GM12891 (cell line): Measurements from ENCODE around the gene SHCBP1L.

Experiments
- DNase-seq: peaks from one replicate; pipeline ENCODE4 v3.0.0; 2011; ENCODE audit warnings: low spot score; ENCODE audit not compliant: insufficient read length
- FAIRE-seq: peaks from 2 replicates; lab custom pipeline; 2011; peaks lifted over from hg19 to GRCh38; lab: Jason Lieb, UNC
- PAX5 ChIP-seq: IDR thresholded peaks from 2 replicates; pipeline ENCODE4 v1.6.1; 2011; ENCODE audit warnings: low read length, moderate library complexity, mild to moderate bottlenecking; ENCODE audit not compliant: insufficient read depth, severe bottlenecking
- POLR2A ChIP-seq: IDR thresholded peaks from 2 replicates; pipeline ENCODE4 v1.6.1; 2011; ENCODE audit warnings: low read depth, low read length, control low read depth
- POLR2AphosphoS5 ChIP-seq: IDR thresholded peaks from 2 replicates; pipeline ENCODE4 v1.6.1; 2011; ENCODE audit warnings: low read depth, low read length, control low read depth
- POU2F2 ChIP-seq: IDR thresholded peaks from 2 replicates; pipeline ENCODE4 v1.6.1; 2011; ENCODE audit warnings: low read depth, mild to moderate bottlenecking, control low read depth, low read length, moderate library complexity
- SPI1 ChIP-seq: IDR thresholded peaks from 2 replicates; pipeline ENCODE4 v1.6.1; 2011; ENCODE audit warnings: low read depth, low read length, control low read depth
- TAF1 ChIP-seq: IDR thresholded peaks from 2 replicates; pipeline ENCODE4 v1.6.1; 2011; ENCODE audit warnings: low read depth, low read length, control low read depth

The SHCBP1L gene

GRCh38 chr1:182872881-182873280, 80.1 kb downstream of the SHCBP1L start:
- FAIRE-seq = no peak
- no peak for DNase-seq
- TF ChIP-seq POLR2AphosphoS5 (no peak), POU2F2 (no peak), SPI1 (no peak), TAF1 (no peak), PAX5 (no peak), POLR2A (no peak; the same call in 1 of the 2 replicates)

GRCh38 chr1:182869241-182869666, 83.7 kb downstream of the SHCBP1L start:
- FAIRE-seq = no peak
- DNase-seq = no peak
- TF ChIP-seq PAX5 (no peak), POLR2AphosphoS5 (peak; percentile 35; the same call in 1 of the 2 replicates)

DNA sequence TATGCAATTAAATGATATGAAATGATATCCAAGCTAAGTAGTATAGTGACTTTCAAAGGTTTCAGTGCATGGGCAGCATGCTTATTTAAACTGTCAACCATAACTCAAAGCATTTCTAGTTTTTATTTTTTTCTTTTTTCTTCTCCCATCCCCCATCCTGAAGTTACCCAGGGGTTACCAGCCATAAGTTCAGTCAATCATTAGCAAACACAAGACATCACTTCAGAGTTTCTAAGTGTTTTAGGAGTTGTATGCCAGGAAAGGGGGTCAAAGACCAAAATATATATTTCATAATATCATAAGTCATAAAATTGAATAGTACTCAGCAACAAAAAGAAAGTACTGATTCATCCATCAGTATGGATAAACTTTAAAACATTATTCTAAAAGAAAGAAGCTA, 85.1 kb downstream of the SHCBP1L start:
- no peak for FAIRE-seq
- TF ChIP-seq POLR2AphosphoS5 = no peak
- TF ChIP-seq TAF1 = no peak
- TF ChIP-seq POU2F2 = no peak
- no peak for TF ChIP-seq PAX5
- TF ChIP-seq POLR2A = no peak
- no peak for TF ChIP-seq SPI1

DNA sequence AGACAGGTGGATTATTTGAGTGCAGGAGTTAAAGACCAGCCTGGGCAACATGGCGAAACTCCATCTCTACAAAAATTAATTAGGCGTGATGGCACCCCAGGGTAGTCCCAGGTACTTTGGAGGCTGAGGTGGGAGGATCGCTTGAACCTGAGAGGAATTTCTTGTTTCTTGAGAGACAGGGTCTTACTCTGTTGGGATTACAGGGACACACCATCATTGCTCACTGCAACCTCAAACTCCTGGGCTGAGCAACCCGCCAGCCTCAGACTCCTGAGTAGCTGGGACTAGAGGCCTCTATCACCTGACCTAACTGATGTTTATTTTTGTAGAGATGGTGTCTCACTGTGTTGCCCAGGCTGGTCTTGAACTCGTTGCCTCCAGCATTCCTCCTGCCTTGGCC, 89.0 kb downstream of the SHCBP1L start:
- DNase-seq (no peak), FAIRE-seq (no peak)
- TF ChIP-seq POLR2AphosphoS5 (peak; percentile 36; the same call in 1 of the 2 replicates), POLR2A (no peak), TAF1 (no peak), PAX5 (no peak), POU2F2 (no peak), SPI1 (no peak)

More for the DNA sequence above, 85.1 kb downstream of the SHCBP1L start:
- no peak for DNase-seq

GRCh38 chr1:182862827-182863226, 90.1 kb downstream of the SHCBP1L start:
- FAIRE-seq = no peak
- TF ChIP-seq PAX5 = no peak
- no peak for TF ChIP-seq SPI1
- no peak for TF ChIP-seq POU2F2
- no peak for TF ChIP-seq POLR2AphosphoS5
- TF ChIP-seq POLR2A = no peak
- TF ChIP-seq TAF1 = no peak
- no peak for DNase-seq

GRCh38 chr1:182861994-182862393, 91.0 kb downstream of the SHCBP1L start:
- TF ChIP-seq PAX5 (no peak), TAF1 (no peak), POLR2A (no peak)
- no peak for DNase-seq
- no peak for FAIRE-seq

DNA sequence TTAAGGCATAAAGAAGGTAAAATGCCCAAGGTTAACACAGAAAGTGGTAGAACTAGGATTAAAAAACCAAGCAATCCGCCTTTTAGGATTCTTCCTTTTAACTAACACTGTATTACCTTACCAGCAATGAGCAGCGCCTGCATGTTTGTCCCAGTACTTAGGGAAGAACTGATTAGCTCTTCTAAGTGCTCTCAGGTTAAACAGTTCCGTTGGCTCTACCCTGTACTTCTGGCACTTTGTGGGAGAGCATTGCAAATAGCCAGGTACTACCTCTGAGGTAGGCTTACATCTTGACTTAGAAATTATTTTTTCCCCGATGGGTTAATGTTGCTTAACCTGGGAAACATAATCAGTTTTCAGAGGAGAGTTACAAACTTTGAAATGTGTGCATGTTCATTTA, 92.3 kb downstream of the SHCBP1L start:
- TF ChIP-seq POLR2A (no peak), POLR2AphosphoS5 (no peak), POU2F2 (no peak), PAX5 (no peak), SPI1 (no peak), TAF1 (no peak)
- FAIRE-seq (no peak), DNase-seq (no peak)

GRCh38 chr1:182857212-182857611, 95.8 kb downstream of the SHCBP1L start:
- TF ChIP-seq TAF1 = no peak
- no peak for TF ChIP-seq PAX5
- no peak for TF ChIP-seq SPI1
- no peak for TF ChIP-seq POLR2AphosphoS5
- no peak for TF ChIP-seq POU2F2
- no peak for TF ChIP-seq POLR2A
- DNase-seq (no peak), FAIRE-seq (no peak)

DNA sequence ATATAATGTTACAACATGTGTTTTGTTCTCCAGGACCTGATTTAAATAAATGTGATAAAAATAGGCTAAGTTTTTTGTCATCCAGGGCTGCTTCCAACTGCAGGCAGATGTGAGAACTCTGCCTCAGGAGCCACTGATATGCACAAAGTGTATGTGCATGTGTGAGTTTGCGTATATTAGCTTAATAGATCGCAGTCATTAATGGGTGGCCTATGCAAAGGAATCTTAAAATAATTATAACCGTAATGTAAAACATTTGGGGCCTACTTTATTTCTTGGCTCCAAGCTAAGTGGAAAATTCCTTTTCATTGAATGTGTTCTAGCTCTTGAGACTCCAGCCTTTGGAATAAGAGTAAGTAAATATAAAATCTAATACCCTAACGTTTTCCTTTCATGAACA, 97.1 kb downstream of the SHCBP1L start:
- DNase-seq (no peak), FAIRE-seq (no peak)
- TF ChIP-seq POLR2AphosphoS5 (no peak), PAX5 (no peak), SPI1 (no peak), TAF1 (no peak), POLR2A (no peak), POU2F2 (no peak)

GRCh38 chr1:182851825-182852224, 101.1 kb downstream of the SHCBP1L start:
- TF ChIP-seq POLR2A (no peak), POLR2AphosphoS5 (no peak), TAF1 (no peak)
- FAIRE-seq (no peak), DNase-seq (no peak)

GRCh38 chr1:182850319-182850718, 102.6 kb downstream of the SHCBP1L start:
- TF ChIP-seq POLR2AphosphoS5 (no peak), POU2F2 (no peak), SPI1 (no peak), POLR2A (no peak), TAF1 (no peak), PAX5 (no peak)
- FAIRE-seq (no peak), DNase-seq (no peak)
